NCI-H187 (cell line): ENCODE data around the gene LEMD2.

Source experiments
- DNase-seq, 2 experiments: peaks; one replicate each; lab custom pipeline; 2025; lab: John Stamatoyannopoulos, UW

The LEMD2 gene

GRCh38 chr6:33774774-33775173 lies 14.2 kb downstream of the LEMD2 start:
- no peak for DNase-seq

DNA sequence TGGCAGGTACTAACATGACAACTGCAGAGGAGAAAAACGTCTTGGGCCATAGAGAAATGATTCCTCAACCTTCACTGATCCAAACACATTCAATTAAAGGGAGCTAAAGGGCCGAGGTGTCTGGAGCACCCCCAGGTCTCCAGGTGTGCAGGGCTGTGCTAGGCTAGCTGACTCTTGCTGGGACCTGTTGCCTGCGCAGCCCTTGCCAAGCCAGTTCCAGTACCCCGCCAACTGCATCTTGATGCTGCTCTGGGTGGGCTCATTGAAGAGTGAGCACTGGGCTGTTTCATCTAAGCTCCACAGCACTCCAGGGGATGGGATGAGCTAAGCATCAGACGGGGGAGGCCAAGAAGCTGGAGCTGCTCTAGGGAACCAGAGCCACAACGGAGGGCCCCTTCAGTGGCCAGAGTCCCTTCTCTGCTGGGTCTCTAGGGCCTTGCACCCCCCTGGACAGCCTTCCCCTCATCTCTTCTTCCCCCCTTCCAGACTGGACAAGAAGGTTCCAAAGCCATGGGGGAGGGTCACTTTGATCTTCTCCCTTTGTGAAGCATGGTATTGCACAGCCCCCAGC lies 15.9 kb downstream of the LEMD2 start:
- DNase-seq: no peak

- no peak for DNase-seq
These were observed 16.7 kb downstream of the LEMD2 start for GRCh38 chr6:33772082-33772830.

DNA sequence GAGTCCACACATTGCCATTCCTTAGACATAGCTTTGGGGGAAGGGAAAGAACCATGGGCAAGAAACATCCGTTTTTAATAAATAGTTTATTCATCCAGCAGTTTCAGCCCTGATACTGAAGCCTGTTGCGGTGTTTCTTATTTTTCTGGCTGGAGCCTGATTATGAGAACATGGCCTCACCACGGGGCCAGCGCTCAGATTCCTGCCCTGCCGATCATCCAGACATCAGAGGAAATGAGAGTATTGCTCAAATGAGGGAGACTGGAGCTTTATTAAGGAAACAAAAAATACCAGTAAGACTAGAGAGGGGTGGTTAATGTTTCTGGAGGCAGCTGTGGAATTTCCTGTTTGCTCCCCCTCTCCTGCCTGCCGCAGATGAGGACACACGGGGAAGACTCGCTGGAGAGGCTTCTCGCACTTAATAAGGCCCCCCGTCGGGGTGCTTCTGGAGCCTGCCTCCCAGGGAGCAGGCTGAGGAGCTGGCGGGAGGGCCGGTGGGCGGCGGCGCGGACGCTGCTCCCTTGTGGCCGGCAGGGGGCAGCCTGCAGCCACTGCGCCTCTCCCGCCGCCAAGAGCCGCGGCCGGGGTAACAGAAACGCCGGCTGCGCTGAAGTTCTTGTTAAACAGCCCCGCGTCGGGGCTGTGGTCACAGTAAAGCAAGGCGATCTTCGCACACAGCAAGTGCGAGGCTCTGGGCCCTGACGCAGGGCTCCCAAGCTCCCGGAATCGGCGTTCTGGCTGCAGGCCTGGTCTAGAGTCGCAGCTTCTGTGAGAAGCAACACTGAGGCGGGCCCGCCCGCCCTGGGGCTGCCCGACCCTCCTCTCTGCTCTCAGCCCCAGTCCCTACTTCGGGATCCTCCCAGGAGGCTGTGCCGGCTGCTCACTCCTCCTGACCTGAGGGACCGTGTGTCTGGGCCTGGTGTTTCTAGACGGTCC lies 17.5 kb downstream of the LEMD2 start:
- DNase-seq: peak; percentile 66 to 87

- DNase-seq: no peak
These were observed 18.1 kb downstream of the LEMD2 start for GRCh38 chr6:33770833-33771145.

- no peak for DNase-seq
These were observed 18.7 kb downstream of the LEMD2 start for GRCh38 chr6:33770124-33770832.

- DNase-seq: no peak
These were observed 19.6 kb downstream of the LEMD2 start for GRCh38 chr6:33769248-33769821.

DNA sequence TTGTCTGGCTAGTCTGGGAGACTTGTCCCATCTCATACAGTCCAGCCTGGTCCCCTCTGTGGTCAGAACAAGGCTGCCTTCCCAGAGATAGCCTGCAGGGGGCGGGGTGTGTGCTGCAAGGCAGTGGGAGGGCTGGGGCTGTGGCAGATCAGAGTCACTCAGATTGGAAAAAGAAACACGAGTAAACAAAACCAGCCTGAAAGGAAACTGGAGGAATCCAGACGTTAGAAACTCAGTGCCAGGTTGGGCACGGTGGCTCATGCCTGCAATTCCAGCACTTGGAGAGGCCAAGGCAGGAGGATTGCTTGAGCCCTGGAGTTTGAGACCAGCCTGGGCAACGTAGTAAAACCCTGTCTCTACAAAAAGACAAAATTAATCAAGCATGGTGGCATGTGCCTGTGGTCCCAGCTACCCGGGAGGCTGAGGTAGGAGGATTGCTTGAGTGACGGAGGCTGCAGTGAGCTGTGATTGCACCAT lies 20.2 kb downstream of the LEMD2 start:
- peak in 1 of 2 experiments; percentile 70 for DNase-seq

GRCh38 chr6:33766921-33767907 lies 21.7 kb downstream of the LEMD2 start:
- no peak for DNase-seq

DNA sequence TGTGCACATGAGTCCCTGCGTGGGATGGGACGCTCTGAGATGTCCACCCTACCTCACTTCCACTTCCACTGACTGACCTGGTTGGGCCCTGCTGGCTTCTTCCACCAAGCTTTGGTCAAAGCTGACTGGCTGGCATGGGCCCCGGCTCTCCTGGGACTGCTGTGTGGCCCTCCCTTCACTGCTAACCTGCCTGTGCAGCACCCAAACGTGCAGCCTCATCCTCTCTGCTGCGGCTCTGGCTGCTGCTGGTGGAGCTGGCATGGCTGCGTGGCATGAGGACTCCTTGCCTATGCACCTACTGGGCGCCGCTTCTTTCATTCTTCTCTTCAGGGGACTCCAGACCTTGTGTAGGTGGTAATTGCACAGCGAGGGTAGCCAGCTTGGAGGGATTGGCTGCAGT lies 23.6 kb downstream of the LEMD2 start:
- DNase-seq: no peak

DNA sequence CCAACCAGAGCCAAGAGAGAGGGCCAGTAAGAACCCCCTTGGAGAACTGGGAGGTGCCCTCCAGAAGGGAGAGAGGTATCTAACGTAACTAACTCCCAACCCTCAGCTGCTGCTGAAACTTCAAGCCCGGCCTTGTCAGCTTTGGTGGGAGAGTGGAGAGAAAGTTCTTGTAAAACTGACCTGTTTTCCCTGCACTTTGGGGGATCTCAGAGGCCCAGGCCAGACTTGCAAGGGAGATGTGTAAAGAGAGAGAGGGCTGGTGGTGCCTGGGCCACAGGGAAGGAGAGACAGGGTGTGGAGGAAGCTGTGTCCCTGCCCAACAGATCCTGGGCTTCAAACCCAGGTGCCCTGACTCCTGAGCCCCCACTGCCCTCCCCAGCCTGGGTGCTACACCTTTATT lies 24.9 kb downstream of the LEMD2 start:
- DNase-seq: no peak

DNA sequence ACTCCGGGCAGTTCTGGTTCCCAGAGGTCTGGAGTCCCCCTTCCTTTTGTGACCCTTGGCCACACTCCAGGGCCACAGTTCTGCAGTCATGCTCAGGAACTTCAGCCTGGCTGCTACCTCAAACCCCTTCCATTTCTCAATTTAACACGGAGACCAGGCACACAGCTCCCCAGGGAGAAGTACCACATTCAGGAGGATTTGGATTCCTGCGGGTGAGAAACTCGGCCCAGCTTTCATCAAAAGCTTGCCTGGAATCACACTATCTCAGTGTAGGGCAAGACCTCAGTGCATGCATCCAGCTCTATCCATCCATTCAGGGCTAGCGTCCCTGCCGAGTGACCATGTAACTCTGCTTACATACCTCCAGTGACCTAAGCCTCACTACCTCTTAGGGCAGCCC lies 25.4 kb downstream of the LEMD2 start:
- no peak for DNase-seq

GRCh38 chr6:33762713-33763112 lies 26.2 kb downstream of the LEMD2 start:
- DNase-seq: no peak

GRCh38 chr6:33761922-33762629 lies 26.9 kb downstream of the LEMD2 start:
- peak; percentile 42 to 49 for DNase-seq

- DNase-seq: no peak
These were observed 27.4 kb downstream of the LEMD2 start for GRCh38 chr6:33761581-33761921.

GRCh38 chr6:33759887-33760629 lies 28.9 kb downstream of the LEMD2 start:
- peak; percentile 51 to 61 for DNase-seq

DNA sequence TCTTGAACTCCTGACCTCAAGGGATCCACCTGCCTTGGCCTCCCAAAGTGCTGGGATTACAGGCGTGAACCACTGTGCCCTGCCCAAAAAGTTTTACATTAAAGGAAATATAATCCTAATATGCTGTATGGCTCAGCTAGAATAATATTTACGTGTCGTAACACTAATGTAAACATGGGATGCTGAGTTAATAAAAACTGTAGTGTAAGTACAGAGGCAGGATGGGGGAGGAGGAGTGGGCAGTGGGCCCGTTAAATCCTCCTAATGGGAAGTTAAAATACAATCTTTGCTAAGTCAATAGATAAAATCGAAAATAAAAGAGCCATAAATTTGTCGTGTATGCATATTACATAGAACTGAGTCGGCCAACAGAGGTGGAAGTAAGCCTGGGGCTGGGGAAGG lies 30.1 kb downstream of the LEMD2 start:
- no peak for DNase-seq

DNA sequence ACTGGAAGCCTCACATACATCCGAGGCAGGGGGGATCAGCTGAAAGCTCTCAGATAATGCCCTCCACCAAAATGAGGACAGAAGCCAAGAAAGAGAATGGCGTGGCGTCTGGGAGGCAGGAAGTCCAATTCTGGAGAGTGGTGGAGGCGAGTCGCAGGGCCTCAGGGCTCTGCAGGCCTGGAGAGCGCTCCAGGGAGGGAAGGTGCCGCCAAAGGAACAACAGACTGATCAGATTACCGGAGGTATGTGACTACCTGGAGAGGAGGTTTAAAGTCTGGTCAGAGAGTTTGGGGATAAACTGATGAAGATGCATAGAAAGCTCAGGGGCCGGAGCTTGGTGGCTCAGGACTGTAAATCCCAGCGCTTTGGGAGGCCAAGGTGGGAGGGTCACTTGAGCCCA lies 31.0 kb downstream of the LEMD2 start:
- DNase-seq: no peak

DNA sequence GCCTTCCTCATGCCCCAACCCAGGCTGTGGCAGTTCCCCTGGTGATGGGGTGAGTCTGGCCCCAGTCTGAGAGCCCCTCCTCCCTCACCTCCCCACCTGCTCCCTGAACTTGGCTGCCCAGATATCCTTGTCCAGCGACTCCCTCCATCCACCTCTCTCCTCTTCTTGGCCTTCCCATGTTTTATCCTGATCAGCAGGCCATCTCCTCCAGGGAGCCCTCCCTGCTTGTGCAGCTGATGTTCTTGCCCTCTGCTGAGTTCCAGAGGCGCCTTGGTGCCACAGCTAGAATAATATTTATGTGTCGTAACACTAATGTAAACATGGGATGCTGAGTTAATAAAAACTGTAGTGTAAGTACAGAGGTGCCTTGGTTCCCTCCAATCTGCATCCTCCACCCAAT lies 31.8 kb downstream of the LEMD2 start:
- DNase-seq: no peak
